Measurements from ENCODE around the gene CATSPERZ. TPM values are rescaled to one million over a fixed set of nuclear protein-coding genes. Genes with fewer than 3 reads are reported as not detected.

Gene CATSPERZ
- total and polyA plus RNA-seq, 2 of the 8 experiments (the other 6 are each of a cell fraction or from before 2014, with no cell fraction given) = 0.77 TPM; not detected in 1

DNA sequence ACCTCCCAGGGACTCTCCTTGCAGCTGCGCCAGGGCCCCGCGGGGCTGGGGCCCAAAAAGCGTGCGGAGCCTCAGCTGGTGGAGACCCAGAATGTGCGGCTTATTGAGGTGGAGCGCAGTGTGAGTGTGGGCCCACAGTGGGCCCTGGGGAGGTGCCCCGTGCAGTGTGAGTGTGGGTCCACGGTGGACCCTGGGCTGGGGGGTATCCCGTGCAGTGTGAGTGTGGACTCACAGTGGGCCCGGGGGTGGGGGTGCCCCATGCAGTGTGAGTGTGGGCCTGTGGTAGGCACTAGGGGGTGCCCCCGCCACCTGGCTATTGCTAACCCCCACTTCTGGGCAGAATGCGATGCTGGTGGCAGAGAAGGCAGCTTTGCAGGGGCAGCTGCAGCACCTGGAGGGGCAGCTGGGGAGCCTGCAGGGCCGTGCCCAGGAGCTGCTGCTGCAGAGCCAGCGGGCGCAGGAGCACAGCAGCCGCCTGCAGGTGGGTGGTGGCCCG, 51.0 kb downstream of the CATSPERZ start:
- CTCF ChIA-PET (ENCODE audit: partially characterized antibody) = interaction anchor here (0.6 to 37.6 kb wide), 5 partner anchors 14 to 1053 kb away, joined by 3 to 614 read pairs (median 4); partner anchors contain the start of genes CATSPERZ, CCDC88B, ESRRA and PRDX5

More for the DNA sequence above, 51.0 kb downstream of the CATSPERZ start:
- no peak overlapping the region for H3K4me3 ChIP-seq (ENCODE audit: extremely low read depth in 1 of 4, insufficient read depth in 2 of 4, low read depth in 3 of 4, low read length in 4 of 4)
- H3K4ac ChIP-seq (replicated peaks; ENCODE audit: insufficient read length, low read depth, low read length) = no peak overlapping the region
- H2BK120ac ChIP-seq (replicated peaks; ENCODE audit: low read depth, low read length) = no peak overlapping the region
- H3K4me1 ChIP-seq (replicated peaks in 1 of 4; ENCODE audit: control insufficient read depth in 3 of 4, insufficient read depth in 4 of 4, low read length in 3 of 4) = peaks cover 0 to 12% (median 7%) of the 10 kb centered on the region in 4 experiments; a peak in 6 of 7 replicates
- no peak overlapping the region for H4K5ac ChIP-seq (ENCODE audit: insufficient read length, low read depth, low read length)
- no peaks in the 10 kb centered on the region for H3K79me2 ChIP-seq (ENCODE audit: control insufficient read depth in 1 of 2, insufficient read depth in 2 of 2, low read length in 2 of 2)
- H3K14ac ChIP-seq (ENCODE audit: insufficient read length) = no peak overlapping the region
- TF ChIP-seq BRCA1 (IDR thresholded peaks at IDR 0.05; ENCODE audit: low read depth, low read length) = no peak
- no peak for TF ChIP-seq ASH2L (IDR thresholded peaks at IDR 0.05; ENCODE audit: low read length)
- no peak for TF ChIP-seq SAP30 (IDR thresholded peaks at IDR 0.05; ENCODE audit: insufficient read depth, insufficient replicate concordance, low read length)
- no peak for TF ChIP-seq POU5F1 (IDR thresholded peaks at IDR 0.05; ENCODE audit: low read depth, low read length)
- TF ChIP-seq, protein P1, sequence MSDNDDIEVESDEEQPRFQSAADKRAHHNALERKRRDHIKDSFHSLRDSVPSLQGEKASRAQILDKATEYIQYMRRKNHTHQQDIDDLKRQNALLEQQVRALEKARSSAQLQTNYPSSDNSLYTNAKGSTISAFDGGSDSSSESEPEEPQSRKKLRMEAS (IDR thresholded peaks at IDR 0.05) = no peak
- TF ChIP-seq MAFK (IDR thresholded peaks at IDR 0.05; ENCODE audit: low read depth, low read length) = no peak
- TF ChIP-seq, protein P2, sequence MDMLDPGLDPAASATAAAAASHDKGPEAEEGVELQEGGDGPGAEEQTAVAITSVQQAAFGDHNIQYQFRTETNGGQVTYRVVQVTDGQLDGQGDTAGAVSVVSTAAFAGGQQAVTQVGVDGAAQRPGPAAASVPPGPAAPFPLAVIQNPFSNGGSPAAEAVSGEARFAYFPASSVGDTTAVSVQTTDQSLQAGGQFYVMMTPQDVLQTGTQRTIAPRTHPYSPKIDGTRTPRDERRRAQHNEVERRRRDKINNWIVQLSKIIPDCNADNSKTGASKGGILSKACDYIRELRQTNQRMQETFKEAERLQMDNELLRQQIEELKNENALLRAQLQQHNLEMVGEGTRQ (IDR thresholded peaks at IDR 0.05; ENCODE audit: low read length) = no peak
- H3K23me2 ChIP-seq (ENCODE audit: low read depth, low read length) = no peaks in the 10 kb centered on the region
- no peak overlapping the region for H2AK5ac ChIP-seq (ENCODE audit: low read depth, low read length)
- H3K36me3 ChIP-seq (ENCODE audit: control insufficient read depth in 2 of 4, insufficient read depth in 4 of 4, low read length in 3 of 4) = no peaks in the 10 kb centered on the region
- DNase-seq (ENCODE audit: low read depth in 1 of 2, low spot score in 2 of 2) (no peak), FAIRE-seq (no peak)
- no peaks in the 10 kb centered on the region for H4K20me1 ChIP-seq (replicated peaks in 1 of 2; ENCODE audit: control insufficient read depth in 1 of 2, insufficient read depth in 2 of 2, low read length in 2 of 2)
- H2AFZ ChIP-seq (ENCODE audit: low read length) = no peak overlapping the region
- H3K9ac ChIP-seq (replicated peaks in 1 of 4; ENCODE audit: extremely low read depth in 1 of 4, low read depth in 3 of 4, low read length in 3 of 4) = no peak overlapping the region
- H4K91ac ChIP-seq (replicated peaks; ENCODE audit: insufficient read length, low read length) = no peak overlapping the region
- WGBS, 2 experiments (ENCODE audit: extremely low coverage in 1 of 2, insufficient coverage in 1 of 2, insufficient read length in 1 of 2, insufficient replicate concordance in 2 of 2, low coverage in 1 of 2, low lambda C conversion rate in 2 of 2, missing lambda C conversion rate in 1 of 2) = 91% methylated on average over 18 of the region's 18 CpGs; no CpG with 5 or more reads in 1 of the 2 experiments
- H2BK12ac ChIP-seq (ENCODE audit: low read depth, low read length) = no peak overlapping the region
- no peaks in the 10 kb centered on the region for H3K79me1 ChIP-seq (ENCODE audit: low read depth, low read length)
- H2BK20ac ChIP-seq (ENCODE audit: low read length) = no peak overlapping the region
- POLR2A ChIA-PET (ENCODE audit: partially characterized antibody) = interaction anchor here (0.6 to 6.2 kb wide), 8 partner anchors 9 to 1169 kb away, joined by 3 to 47 read pairs (median 3); partner anchors contain the start of genes CCDC88B, PRDX5, STIP1 and TRMT112
- H3K9me3 ChIP-seq (ENCODE audit: insufficient read depth in 2 of 2, low read depth in 1 of 2, low read length in 1 of 2) = no peaks in the 10 kb centered on the region
- no peak overlapping the region for H4K8ac ChIP-seq (ENCODE audit: extremely low read depth, insufficient read depth, low read length)
- no peak overlapping the region for H2BK15ac ChIP-seq (ENCODE audit: low read length)
- no peak overlapping the region for H3K4me2 ChIP-seq (ENCODE audit: insufficient read depth in 1 of 2, low read depth in 2 of 2, low read length in 2 of 2)
- H3K56ac ChIP-seq (replicated peaks; ENCODE audit: insufficient read length, low read depth, low read length) = no peak overlapping the region
- no peak overlapping the region for H2BK5ac ChIP-seq (ENCODE audit: low read depth, low read length)
- no peaks in the 10 kb centered on the region for H3K27me3 ChIP-seq (replicated peaks in 1 of 4; ENCODE audit: control insufficient read depth in 3 of 4, extremely low read depth in 1 of 4, insufficient read depth in 3 of 4, low read length in 3 of 4)
- H3K18ac ChIP-seq (ENCODE audit: extremely low read depth, low read length) = no peak overlapping the region
- H3K27ac ChIP-seq (ENCODE audit: low read depth, low read length) = no peak overlapping the region
- no peak overlapping the region for H3K23ac ChIP-seq (ENCODE audit: insufficient read length)
